GM23338 (cell line): Measurements from ENCODE around the gene UBE2C.

ENCODE experiments used
- CREB1 ChIP-seq: fragments of 250-450 bp; sonication (Bioruptor Pico); IDR thresholded peaks from 2 replicates; pipeline ENCODE4 v1.5.0; 2020; ENCODE audit warnings: low read depth, mild to moderate bottlenecking, moderate library complexity
- EZH2 ChIP-seq: fragments of 200-600 bp; sonication (generic); IDR thresholded peaks from one replicate; pipeline ENCODE4 v1.8.0; 2017; ENCODE audit warnings: antibody characterized with exemption, mild to moderate bottlenecking, low read depth; ENCODE audit not compliant: unreplicated experiment
- EZH2phosphoT487 ChIP-seq: fragments of 200-600 bp; sonication (generic); IDR thresholded peaks from one replicate; pipeline ENCODE4 v1.8.1; 2018; ENCODE audit warnings: antibody characterized with exemption; ENCODE audit not compliant: unreplicated experiment
- JUNB ChIP-seq: IDR thresholded peaks from one replicate; pipeline ENCODE4 v1.6.1; 2016; ENCODE audit warnings: antibody characterized with exemption; ENCODE audit not compliant: unreplicated experiment
- TF ChIP-seq, protein P1 (sequence below), 2 experiments: fragments of 200-600 bp in 1 of 2; sonication (generic) in 1 of 2; conservative IDR thresholded peaks; 2 replicates each; pipeline versions ENCODE4 v1.5.1 to v1.6.1; 2016 to 2017; ENCODE audit warnings: antibody characterized with exemption in 2 of 2, low read depth in 2 of 2, mild to moderate bottlenecking in 2 of 2, moderate library complexity in 1 of 2
- TF ChIP-seq, protein P2 (sequence below): IDR thresholded peaks from one replicate; pipeline ENCODE4 v1.6.1; 2018; ENCODE audit warnings: antibody characterized with exemption; ENCODE audit not compliant: unreplicated experiment

DNA sequence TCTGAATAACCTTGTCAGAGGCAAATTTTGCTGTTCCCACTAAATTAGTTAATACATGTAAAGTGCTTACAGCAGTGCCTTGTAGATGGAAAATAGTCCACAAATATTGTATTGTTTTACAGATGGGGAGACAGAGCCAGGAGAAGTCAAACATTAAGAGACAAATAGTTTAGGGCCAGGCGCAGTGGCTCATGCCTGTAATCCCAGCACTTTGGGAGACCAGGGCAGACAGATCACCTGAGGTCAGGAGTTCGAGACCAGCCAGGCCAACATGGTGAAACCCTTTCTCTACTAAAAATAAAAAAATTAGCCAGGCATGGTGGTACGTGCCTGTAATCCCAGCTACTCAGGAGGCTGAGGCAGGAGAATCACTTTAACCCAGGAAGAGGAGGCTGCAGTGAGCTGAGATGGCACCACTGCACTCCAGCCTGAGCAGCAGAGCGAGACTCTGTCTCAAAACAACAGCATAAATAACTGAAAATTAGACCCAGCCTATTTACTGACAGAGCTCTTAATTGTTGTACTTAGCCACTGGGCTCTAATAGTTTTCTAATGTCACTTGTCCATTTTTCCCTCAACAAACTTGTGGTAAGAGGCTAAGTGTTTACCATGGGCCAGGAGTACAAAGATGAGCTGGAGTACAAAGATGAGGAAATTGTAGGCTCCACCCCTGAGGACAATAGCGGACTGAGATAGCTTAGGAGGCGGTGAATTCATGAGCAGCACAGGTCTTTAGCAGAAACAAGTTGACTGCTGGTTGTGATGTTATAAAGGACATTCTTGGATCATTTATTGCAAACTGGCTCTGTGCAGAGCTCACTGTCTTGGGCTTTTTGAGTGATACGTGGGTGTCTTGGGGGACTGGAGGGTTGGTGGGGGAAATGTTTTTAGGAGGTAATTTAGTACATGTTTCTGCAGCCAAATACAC is 51.4 kb downstream of the UBE2C start:
- no peak for TF ChIP-seq EZH2
- no peak for TF ChIP-seq EZH2phosphoT487
- TF ChIP-seq, protein P1, sequence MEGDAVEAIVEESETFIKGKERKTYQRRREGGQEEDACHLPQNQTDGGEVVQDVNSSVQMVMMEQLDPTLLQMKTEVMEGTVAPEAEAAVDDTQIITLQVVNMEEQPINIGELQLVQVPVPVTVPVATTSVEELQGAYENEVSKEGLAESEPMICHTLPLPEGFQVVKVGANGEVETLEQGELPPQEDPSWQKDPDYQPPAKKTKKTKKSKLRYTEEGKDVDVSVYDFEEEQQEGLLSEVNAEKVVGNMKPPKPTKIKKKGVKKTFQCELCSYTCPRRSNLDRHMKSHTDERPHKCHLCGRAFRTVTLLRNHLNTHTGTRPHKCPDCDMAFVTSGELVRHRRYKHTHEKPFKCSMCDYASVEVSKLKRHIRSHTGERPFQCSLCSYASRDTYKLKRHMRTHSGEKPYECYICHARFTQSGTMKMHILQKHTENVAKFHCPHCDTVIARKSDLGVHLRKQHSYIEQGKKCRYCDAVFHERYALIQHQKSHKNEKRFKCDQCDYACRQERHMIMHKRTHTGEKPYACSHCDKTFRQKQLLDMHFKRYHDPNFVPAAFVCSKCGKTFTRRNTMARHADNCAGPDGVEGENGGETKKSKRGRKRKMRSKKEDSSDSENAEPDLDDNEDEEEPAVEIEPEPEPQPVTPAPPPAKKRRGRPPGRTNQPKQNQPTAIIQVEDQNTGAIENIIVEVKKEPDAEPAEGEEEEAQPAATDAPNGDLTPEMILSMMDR (conservative IDR thresholded peaks at IDR 0.05; ENCODE audit: low read depth in 2 of 2): no peak
- no peak for TF ChIP-seq CREB1 (CRISPR knock-in tag)
- TF ChIP-seq, protein P2, sequence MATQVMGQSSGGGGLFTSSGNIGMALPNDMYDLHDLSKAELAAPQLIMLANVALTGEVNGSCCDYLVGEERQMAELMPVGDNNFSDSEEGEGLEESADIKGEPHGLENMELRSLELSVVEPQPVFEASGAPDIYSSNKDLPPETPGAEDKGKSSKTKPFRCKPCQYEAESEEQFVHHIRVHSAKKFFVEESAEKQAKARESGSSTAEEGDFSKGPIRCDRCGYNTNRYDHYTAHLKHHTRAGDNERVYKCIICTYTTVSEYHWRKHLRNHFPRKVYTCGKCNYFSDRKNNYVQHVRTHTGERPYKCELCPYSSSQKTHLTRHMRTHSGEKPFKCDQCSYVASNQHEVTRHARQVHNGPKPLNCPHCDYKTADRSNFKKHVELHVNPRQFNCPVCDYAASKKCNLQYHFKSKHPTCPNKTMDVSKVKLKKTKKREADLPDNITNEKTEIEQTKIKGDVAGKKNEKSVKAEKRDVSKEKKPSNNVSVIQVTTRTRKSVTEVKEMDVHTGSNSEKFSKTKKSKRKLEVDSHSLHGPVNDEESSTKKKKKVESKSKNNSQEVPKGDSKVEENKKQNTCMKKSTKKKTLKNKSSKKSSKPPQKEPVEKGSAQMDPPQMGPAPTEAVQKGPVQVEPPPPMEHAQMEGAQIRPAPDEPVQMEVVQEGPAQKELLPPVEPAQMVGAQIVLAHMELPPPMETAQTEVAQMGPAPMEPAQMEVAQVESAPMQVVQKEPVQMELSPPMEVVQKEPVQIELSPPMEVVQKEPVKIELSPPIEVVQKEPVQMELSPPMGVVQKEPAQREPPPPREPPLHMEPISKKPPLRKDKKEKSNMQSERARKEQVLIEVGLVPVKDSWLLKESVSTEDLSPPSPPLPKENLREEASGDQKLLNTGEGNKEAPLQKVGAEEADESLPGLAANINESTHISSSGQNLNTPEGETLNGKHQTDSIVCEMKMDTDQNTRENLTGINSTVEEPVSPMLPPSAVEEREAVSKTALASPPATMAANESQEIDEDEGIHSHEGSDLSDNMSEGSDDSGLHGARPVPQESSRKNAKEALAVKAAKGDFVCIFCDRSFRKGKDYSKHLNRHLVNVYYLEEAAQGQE: no peak
- TF ChIP-seq JUNB: no peak
